Fibroblast of gingiva (primary cell): ENCODE results near the gene CLEC1A.

Source experiments
- DNase-seq: peaks from one replicate; pipeline ENCODE4 v3.0.0-alpha.2; 2011; ENCODE audit warnings: low read depth

Gene CLEC1A

GRCh38 chr12:10101042-10101579 is 2.3 kb upstream of the CLEC1A start:
- peak; percentile 62 for DNase-seq

GRCh38 chr12:10097521-10097920 is 1.3 kb downstream of the CLEC1A start:
- peak; percentile 62 for DNase-seq

- DNase-seq = no peak
These were observed 2.8 kb downstream of the CLEC1A start for GRCh38 chr12:10095971-10096370.

GRCh38 chr12:10094646-10095395 is 4.0 kb downstream of the CLEC1A start:
- DNase-seq = no peak

GRCh38 chr12:10088955-10089900 is 9.6 kb downstream of the CLEC1A start:
- DNase-seq = no peak

GRCh38 chr12:10088031-10088430 is 10.8 kb downstream of the CLEC1A start:
- no peak for DNase-seq

- no peak for DNase-seq
These were observed 12.4 kb downstream of the CLEC1A start for GRCh38 chr12:10086387-10086786.

- no peak for DNase-seq
These were observed 14.1 kb downstream of the CLEC1A start for GRCh38 chr12:10084733-10085132.

- no peak for DNase-seq
These were observed 16.5 kb downstream of the CLEC1A start for GRCh38 chr12:10082117-10082874.

- no peak for DNase-seq
These were observed 23.3 kb downstream of the CLEC1A start for GRCh38 chr12:10075451-10075850.

GRCh38 chr12:10073261-10073660 is 25.5 kb downstream of the CLEC1A start:
- no peak for DNase-seq

- DNase-seq = no peak
These were observed 26.7 kb downstream of the CLEC1A start for GRCh38 chr12:10072131-10072530.

GRCh38 chr12:10070380-10070779 is 28.4 kb downstream of the CLEC1A start:
- DNase-seq = no peak

- no peak for DNase-seq
These were observed 28.8 kb downstream of the CLEC1A start for GRCh38 chr12:10069976-10070375.

GRCh38 chr12:10069099-10069498 is 29.7 kb downstream of the CLEC1A start:
- no peak for DNase-seq

GRCh38 chr12:10068644-10069043 is 30.1 kb downstream of the CLEC1A start:
- no peak for DNase-seq

- DNase-seq = no peak
These were observed 30.8 kb downstream of the CLEC1A start for GRCh38 chr12:10067942-10068341.

GRCh38 chr12:10067264-10067663 is 31.5 kb downstream of the CLEC1A start:
- no peak for DNase-seq

- no peak for DNase-seq
These were observed 33.5 kb downstream of the CLEC1A start for GRCh38 chr12:10065241-10065640.

GRCh38 chr12:10058387-10058786 is 40.4 kb downstream of the CLEC1A start:
- DNase-seq = no peak

GRCh38 chr12:10052193-10052913 is 46.4 kb downstream of the CLEC1A start:
- DNase-seq = no peak
